Measurements from ENCODE around the gene CNTNAP2. TPM values are rescaled to one million over a fixed set of nuclear protein-coding genes. Genes with fewer than 3 reads are reported as not detected.

The CNTNAP2 gene
- total and polyA plus RNA-seq, 2 of the 13 experiments (the other 11 are each of a cell fraction or from before 2014, with no cell fraction given), result 0.40 to 0.42 TPM

GRCh38 chr7:147071536-147071935 lies 954.9 kb downstream of the CNTNAP2 start:
- WGBS (ENCODE audit: low lambda C conversion rate), result 0% methylated on average over 1 of the region's 1 CpG
- H3K4me3 ChIP-seq (replicated peaks in 1 of 3; ENCODE audit: insufficient read depth in 1 of 3, low read depth in 2 of 3, low read length in 3 of 3), result no peak overlapping the region
- no peak overlapping the region for H3K4me2 ChIP-seq (ENCODE audit: low read depth, low read length)
- no peaks in the 10 kb centered on the region for H3K4me1 ChIP-seq (ENCODE audit: insufficient read depth, low read length)
- in situ Hi-C loops (cut with HindIII; ENCODE audit: extremely low pct_ligation_motif_present, low pct_unique_long_range_greater_than_20kb), result no loop called here
- no peaks in the 10 kb centered on the region for H3K79me2 ChIP-seq (ENCODE audit: insufficient read depth, low read length)
- FAIRE-seq, result no peak
- no peak overlapping the region for H3K9ac ChIP-seq (ENCODE audit: insufficient read depth, low read depth, low read length)
- no peaks in the 10 kb centered on the region for H3K27me3 ChIP-seq (ENCODE audit: control insufficient read depth in 1 of 2, insufficient read depth in 2 of 2, low read length in 2 of 2)
- CTCF ChIA-PET (ENCODE audit: low intra/inter-chr PET ratio, low total read pairs), result no interaction called here
- no peak for DNase-seq (ENCODE audit: low spot score)
- POLR2A ChIA-PET, result no interaction called here
- intact Hi-C loops (cut with micrococcal nuclease; ENCODE audit: unreplicated experiment), result no loop called here
- no peaks in the 10 kb centered on the region for H4K20me1 ChIP-seq (ENCODE audit: insufficient read depth, low read length)
- ATAC-seq, result no peak
- H3K27ac ChIP-seq (ENCODE audit: extremely low read length, insufficient read depth, low read length), result no peak overlapping the region
- no peaks in the 10 kb centered on the region for H3K36me3 ChIP-seq (replicated peaks in 1 of 2; ENCODE audit: control insufficient read depth in 1 of 2, insufficient read depth in 2 of 2, low read length in 2 of 2)
- BruUV-seq (replicated peaks), result no TSS peak
- H3K9me3 ChIP-seq (ENCODE audit: low read length), result peaks cover 56% of the 10 kb centered on the region
- H2AFZ ChIP-seq (ENCODE audit: low read length), result no peak overlapping the region
- no peak for TF ChIP-seq ZMAT5 (CRISPR knock-in tag; IDR thresholded peaks at IDR 0.05; ENCODE audit: borderline replicate concordance, low read depth)
- no peak for TF ChIP-seq RBAK (CRISPR knock-in tag; IDR thresholded peaks at IDR 0.05)
- TF ChIP-seq IRF2 (CRISPR knock-in tag; IDR thresholded peaks at IDR 0.05), result no peak
- TF ChIP-seq MEIS1 (CRISPR knock-in tag; IDR thresholded peaks at IDR 0.05; ENCODE audit: borderline replicate concordance), result no peak
- TF ChIP-seq, protein P1, sequence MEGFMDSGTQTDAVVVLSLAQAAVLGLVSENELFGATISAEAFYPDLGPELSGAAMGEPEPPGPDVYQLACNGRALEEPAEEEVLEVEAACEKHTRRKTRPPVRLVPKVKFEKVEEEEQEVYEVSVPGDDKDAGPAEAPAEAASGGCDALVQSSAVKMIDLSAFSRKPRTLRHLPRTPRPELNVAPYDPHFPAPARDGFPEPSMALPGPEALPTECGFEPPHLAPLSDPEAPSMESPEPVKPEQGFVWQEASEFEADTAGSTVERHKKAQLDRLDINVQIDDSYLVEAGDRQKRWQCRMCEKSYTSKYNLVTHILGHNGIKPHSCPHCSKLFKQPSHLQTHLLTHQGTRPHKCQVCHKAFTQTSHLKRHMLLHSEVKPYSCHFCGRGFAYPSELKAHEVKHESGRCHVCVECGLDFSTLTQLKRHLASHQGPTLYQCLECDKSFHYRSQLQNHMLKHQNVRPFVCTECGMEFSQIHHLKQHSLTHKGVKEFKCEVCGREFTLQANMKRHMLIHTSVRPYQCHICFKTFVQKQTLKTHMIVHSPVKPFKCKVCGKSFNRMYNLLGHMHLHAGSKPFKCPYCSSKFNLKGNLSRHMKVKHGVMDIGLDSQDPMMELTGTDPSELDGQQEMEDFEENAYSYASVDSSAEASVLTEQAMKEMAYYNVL (CRISPR knock-in tag; IDR thresholded peaks at IDR 0.05; ENCODE audit: borderline replicate concordance), result no peak
- no peak for TF ChIP-seq ZBTB40 (IDR thresholded peaks at IDR 0.05)
- no peak for TF ChIP-seq ZBTB40 (CRISPR knock-in tag; IDR thresholded peaks at IDR 0.05)
- no peak for TF ChIP-seq POGK (CRISPR knock-in tag; conservative IDR thresholded peaks at IDR 0.05)
- no peak for TF ChIP-seq ZNF367 (CRISPR knock-in tag; IDR thresholded peaks at IDR 0.05; ENCODE audit: borderline replicate concordance)
- no peak for TF ChIP-seq ZBTB1 (CRISPR knock-in tag; IDR thresholded peaks at IDR 0.05; ENCODE audit: borderline replicate concordance)
- TF ChIP-seq KDM3A (CRISPR knock-in tag; IDR thresholded peaks at IDR 0.05; ENCODE audit: low read depth), result no peak
- no peak for TF ChIP-seq NFIC (IDR thresholded peaks at IDR 0.05; ENCODE audit: low read length)
- TF ChIP-seq ZSCAN12 (CRISPR knock-in tag; IDR thresholded peaks at IDR 0.05), result no peak
